ENCODE measurements around the gene EMILIN3.

DNA sequence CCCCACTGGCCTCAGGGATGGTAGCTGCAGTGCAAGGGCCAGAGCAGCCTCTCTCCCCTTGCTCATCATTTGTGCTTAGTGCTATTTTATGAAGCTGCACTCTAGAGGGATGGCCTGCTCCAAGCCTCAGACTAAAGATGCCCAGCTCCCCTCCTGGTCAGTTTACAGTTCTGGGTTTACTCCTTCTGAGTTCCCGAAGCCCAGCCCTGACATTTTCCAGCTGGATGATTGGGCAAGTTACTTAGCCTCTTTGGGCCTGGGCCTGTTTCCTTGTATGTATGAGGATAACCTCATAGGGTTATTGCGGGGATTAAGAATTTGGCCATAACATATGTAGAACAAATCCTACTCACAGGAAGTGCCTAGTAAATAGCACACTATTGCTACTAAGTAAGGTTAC lies 31.8 kb upstream of the EMILIN3 start:
- no peak for TF ChIP-seq POLR2A (IDR thresholded peaks at IDR 0.05; ENCODE audit: low read depth, low read length)
- no peak for TF ChIP-seq SPI1 (IDR thresholded peaks at IDR 0.05; ENCODE audit: low read depth, low read length)
- TF ChIP-seq TAF1 (IDR thresholded peaks at IDR 0.05; ENCODE audit: low read depth, low read length): no peak
- TF ChIP-seq POU2F2 (IDR thresholded peaks at IDR 0.05; ENCODE audit: low read depth, low read length): no peak
- no peak for TF ChIP-seq POLR2AphosphoS5 (IDR thresholded peaks at IDR 0.05; ENCODE audit: low read depth, low read length)
